GM06990 (cell line): Measurements from ENCODE around the gene RAB14.
A peak's percentile ranks its signal among the peaks of the same experiment; 100 is the strongest.

Experiments used
- DNase-seq: peaks from one replicate; pipeline ENCODE4 v3.0.0-alpha.2; 2011; ENCODE audit not compliant: insufficient read length; ENCODE audit errors: extremely low read depth
- H3K27me3 ChIP-seq: replicated peaks from 2 replicates; pipeline ENCODE4 v1.6.0; 2011; ENCODE audit warnings: low read length; ENCODE audit not compliant: control insufficient read depth, insufficient read depth
- H3K36me3 ChIP-seq: 2 replicates; pipeline ENCODE4 v1.5.1; 2011; ENCODE audit warnings: low read length; ENCODE audit not compliant: control insufficient read depth, insufficient read depth
- H3K4me3 ChIP-seq: replicated peaks from 2 replicates; pipeline ENCODE4 v1.5.1; 2011; ENCODE audit warnings: low read depth, mild to moderate bottlenecking, control low read depth, low read length
- CTCF ChIP-seq: IDR thresholded peaks from 2 replicates; pipeline ENCODE4 v1.5.1; 2011; ENCODE audit warnings: low read length, control low read depth, mild to moderate bottlenecking, inconsistent platforms; ENCODE audit not compliant: insufficient read depth, poor library complexity, severe bottlenecking

The RAB14 gene

GRCh38 chr9:121201045-121201737, 478 bp downstream of the RAB14 start:
- Histone ChIP-seq H3K36me3 (no peaks in the 10 kb centered on the region), H3K27me3 (no peaks in the 10 kb centered on the region), H3K4me3 (peak overlapping the region; percentile 98)
- DNase-seq, result no peak
- TF ChIP-seq CTCF, result no peak

GRCh38 chr9:121200356-121200755, 1.3 kb downstream of the RAB14 start:
- Histone ChIP-seq H3K4me3 (peak overlapping the region; percentile 98), H3K27me3 (no peaks in the 10 kb centered on the region), H3K36me3 (no peaks in the 10 kb centered on the region)
- DNase-seq, result no peak
- no peak for TF ChIP-seq CTCF

- H3K36me3 ChIP-seq, result no peaks in the 10 kb centered on the region
- peak overlapping the region; percentile 98 for H3K4me3 ChIP-seq
- H3K27me3 ChIP-seq, result no peaks in the 10 kb centered on the region
- DNase-seq, result no peak
- TF ChIP-seq CTCF, result no peak
These were observed 1.7 kb downstream of the RAB14 start for GRCh38 chr9:121199921-121200320.

GRCh38 chr9:121198512-121199042, 3.1 kb downstream of the RAB14 start:
- Histone ChIP-seq H3K36me3 (no peaks in the 10 kb centered on the region), H3K27me3 (no peaks in the 10 kb centered on the region), H3K4me3 (peak overlapping the region; percentile 33)
- no peak for DNase-seq
- no peak for TF ChIP-seq CTCF

GRCh38 chr9:121197132-121197531, 4.5 kb downstream of the RAB14 start:
- Histone ChIP-seq H3K27me3 (no peaks in the 10 kb centered on the region), H3K4me3 (no peak overlapping the region), H3K36me3 (no peaks in the 10 kb centered on the region)
- no peak for DNase-seq
- no peak for TF ChIP-seq CTCF

- TF ChIP-seq CTCF, result no peak
- DNase-seq, result no peak
- no peak overlapping the region; the same call in 1 of the 2 replicates for H3K4me3 ChIP-seq
These were observed 5.3 kb downstream of the RAB14 start for GRCh38 chr9:121196389-121196788.

More at GRCh38 chr9:121196389-121196788, 5.3 kb downstream of the RAB14 start:
- no peaks in the 10 kb centered on the region for H3K36me3 ChIP-seq
- no peaks in the 10 kb centered on the region for H3K27me3 ChIP-seq
